Activated T-helper 2 cell treated with anti-CD3 and anti-CD28 coated beads, Interferon-gamma antibody, Interleukin-2, Interleukin-4, amounts not matched to agents 10 μg/mL and 5 μg/mL and 100 μg/mL, durations not matched to agents 14 hours and 24 hours and 36 hours (primary cell): Measurements from ENCODE around the gene AMFR. TPM values are rescaled to one million over a fixed set of nuclear protein-coding genes. Genes with fewer than 3 reads are reported as not detected.

Experiments used
- DNase-seq: peaks from one replicate; pipeline ENCODE4 v3.0.0; 2021; ENCODE audit warnings: low spot score
- H3K27ac Mint-ChIP-seq: one replicate; pipeline ENCODE4 v1.8.0; 2021; ENCODE audit warnings: mixed read lengths
- H3K27me3 Mint-ChIP-seq: one replicate; pipeline ENCODE4 v1.8.0; 2021; ENCODE audit warnings: low read depth, mixed read lengths
- H3K36me3 Mint-ChIP-seq: one replicate; pipeline ENCODE4 v1.8.0; 2021; ENCODE audit warnings: low read depth, mixed read lengths
- H3K4me1 Mint-ChIP-seq: one replicate; pipeline ENCODE4 v1.8.0; 2021; ENCODE audit warnings: low read depth, mixed read lengths
- H3K4me3 Mint-ChIP-seq: one replicate; pipeline ENCODE4 v1.8.0; 2021; ENCODE audit warnings: low read depth, mild to moderate bottlenecking, moderate library complexity, mixed read lengths
- H3K9me3 Mint-ChIP-seq: one replicate; pipeline ENCODE4 v1.8.0; 2021; ENCODE audit warnings: mixed read lengths
- intact Hi-C: fragments of 100-400 bp; cut with micrococcal nuclease; formaldehyde crosslinking; loops from one replicate; pipeline ENCODE4 v1.15.1; 2023
- total RNA-seq: library from RNA; stranded (reverse); gene quantifications from 2 replicates; pipeline ENCODE4 v1.2.3, GENCODE V29; 2022

Gene AMFR
- total RNA-seq, 1 donor from 2014 or later = 58.8 TPM

GRCh38 chr16:56334761-56335160, 90.6 kb downstream of the AMFR start:
- intact Hi-C loops = no loop called here
- DNase-seq = no peak
- Mint-ChIP-seq H3K27me3 (no peaks in the 10 kb centered on the region), H3K4me1 (no peaks in the 10 kb centered on the region), H3K9me3 (no peaks in the 10 kb centered on the region), H3K36me3 (no peaks in the 10 kb centered on the region), H3K27ac (no peak overlapping the region), H3K4me3 (no peak overlapping the region)

- H3K4me3 Mint-ChIP-seq = no peak overlapping the region
- H3K27me3 Mint-ChIP-seq = no peaks in the 10 kb centered on the region
- H3K27ac Mint-ChIP-seq = no peak overlapping the region
- intact Hi-C loops = no loop called here
- DNase-seq = no peak
- no peaks in the 10 kb centered on the region for H3K9me3 Mint-ChIP-seq
- H3K4me1 Mint-ChIP-seq = no peaks in the 10 kb centered on the region
- H3K36me3 Mint-ChIP-seq = no peaks in the 10 kb centered on the region
Observed at GRCh38 chr16:56332464-56333079, 92.8 kb downstream of the AMFR start.

DNA sequence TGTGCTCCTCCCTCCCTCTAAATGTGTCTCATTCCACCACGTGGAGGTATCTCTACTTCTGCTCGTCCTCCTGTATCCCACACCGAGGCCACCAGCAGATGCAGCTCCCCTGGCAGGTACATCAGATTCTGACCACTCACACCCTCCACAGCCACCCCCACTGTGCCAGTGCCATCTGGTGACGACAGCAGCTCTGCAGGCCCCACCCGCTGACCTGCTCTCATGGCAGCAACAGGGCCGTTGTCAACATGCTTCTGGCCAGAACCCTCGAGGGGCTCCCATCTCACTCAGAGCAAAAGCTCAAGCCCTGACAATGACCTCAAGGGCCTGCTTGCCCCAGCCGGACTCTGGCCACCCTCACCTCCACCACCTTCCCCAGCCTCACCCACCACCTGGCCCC, 93.4 kb downstream of the AMFR start:
- Mint-ChIP-seq H3K4me3 (no peak overlapping the region), H3K36me3 (no peaks in the 10 kb centered on the region), H3K9me3 (no peaks in the 10 kb centered on the region), H3K4me1 (no peaks in the 10 kb centered on the region), H3K27me3 (no peaks in the 10 kb centered on the region), H3K27ac (no peak overlapping the region)
- DNase-seq = no peak
- intact Hi-C loops = no loop called here

DNA sequence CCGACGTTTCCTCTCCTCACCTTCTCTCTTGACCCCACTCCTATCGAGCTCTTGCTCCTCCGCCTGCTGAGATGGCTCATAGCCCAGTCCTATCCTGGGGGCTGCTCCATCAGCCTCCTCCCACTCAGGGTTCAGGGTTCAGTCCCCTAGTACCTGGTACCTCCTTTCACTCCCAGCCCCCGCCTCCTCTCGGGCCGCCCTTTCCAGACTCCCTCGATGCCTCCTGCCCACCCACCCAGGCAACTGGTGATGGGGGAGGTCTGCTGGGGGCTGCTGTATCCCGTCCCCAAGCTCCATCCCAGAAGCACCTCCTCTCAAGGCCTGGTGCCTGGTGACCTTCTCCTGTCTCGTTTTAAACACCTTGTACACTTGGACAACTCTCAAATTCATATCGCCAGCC, 93.9 kb downstream of the AMFR start:
- Mint-ChIP-seq H3K4me1 (no peaks in the 10 kb centered on the region), H3K27me3 (no peaks in the 10 kb centered on the region), H3K36me3 (no peaks in the 10 kb centered on the region), H3K27ac (no peak overlapping the region), H3K9me3 (no peaks in the 10 kb centered on the region), H3K4me3 (no peak overlapping the region)
- intact Hi-C loops = no loop called here
- DNase-seq = no peak

GRCh38 chr16:56330476-56330875, 94.9 kb downstream of the AMFR start:
- Mint-ChIP-seq H3K36me3 (no peaks in the 10 kb centered on the region), H3K27me3 (no peaks in the 10 kb centered on the region), H3K27ac (no peak overlapping the region)

DNA sequence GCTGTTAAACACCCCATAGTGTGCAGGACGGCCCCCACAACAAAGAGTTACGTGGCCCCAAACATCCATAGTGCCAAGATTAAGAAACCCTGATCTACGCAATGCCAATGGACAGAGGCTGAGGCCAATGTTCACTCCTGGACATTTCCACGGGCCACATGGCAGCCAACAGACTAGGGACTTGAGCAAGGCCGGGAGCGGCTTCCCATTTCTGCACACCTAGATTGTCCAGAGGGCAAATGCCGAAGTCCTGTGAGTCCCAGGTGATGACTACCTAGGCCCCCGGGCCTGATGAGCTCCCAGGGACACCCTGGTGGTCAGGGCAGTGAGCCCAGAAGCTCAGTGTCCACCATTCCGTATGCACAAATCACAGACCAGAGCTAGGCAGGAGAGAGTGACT, 95.5 kb downstream of the AMFR start:
- Mint-ChIP-seq H3K9me3 (no peaks in the 10 kb centered on the region), H3K4me3 (no peak overlapping the region), H3K27ac (no peak overlapping the region), H3K4me1 (no peaks in the 10 kb centered on the region), H3K27me3 (no peaks in the 10 kb centered on the region), H3K36me3 (no peaks in the 10 kb centered on the region)
- intact Hi-C loops = no loop called here
- no peak for DNase-seq

More at GRCh38 chr16:56330476-56330875, 94.9 kb downstream of the AMFR start:
- DNase-seq = no peak
- Mint-ChIP-seq H3K9me3 (no peaks in the 10 kb centered on the region), H3K4me1 (no peaks in the 10 kb centered on the region), H3K4me3 (no peak overlapping the region)
- intact Hi-C loops = no loop called here

DNA sequence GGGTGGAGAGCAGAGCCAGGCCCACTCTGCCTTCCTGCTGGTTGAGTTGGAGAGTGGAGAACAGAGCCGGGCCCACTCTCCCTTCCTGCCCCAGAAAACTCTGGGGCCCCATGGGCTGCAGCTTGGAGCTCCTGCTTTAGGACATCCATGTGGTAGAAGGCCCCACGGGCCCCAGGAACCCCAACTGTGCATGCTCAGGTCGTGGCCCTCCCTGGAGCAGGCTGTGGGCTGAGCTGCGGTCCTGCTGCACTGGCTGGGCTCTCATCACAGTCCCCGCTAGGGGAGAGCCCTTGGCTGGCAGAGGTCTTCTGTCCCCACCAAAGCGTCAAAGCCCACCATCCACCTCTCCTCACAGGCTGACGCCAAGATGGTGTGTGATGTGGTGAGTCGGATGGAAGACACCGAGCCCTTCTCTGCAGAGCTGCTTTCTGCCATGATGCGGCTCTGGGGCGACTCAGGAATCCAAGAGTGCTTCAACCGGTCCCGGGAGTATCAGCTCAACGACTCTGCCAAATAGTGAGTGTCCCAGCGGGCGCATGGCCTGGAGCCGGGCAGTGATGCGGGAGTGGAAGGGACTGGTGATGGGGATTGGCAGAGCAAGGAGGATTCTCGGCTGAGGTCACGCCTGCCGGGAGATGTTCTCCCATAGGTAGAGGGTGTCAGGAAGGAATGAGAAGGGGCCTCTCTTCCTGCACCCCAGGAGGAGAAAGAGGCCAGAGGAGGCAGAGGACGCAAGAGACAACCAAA, 96.9 kb downstream of the AMFR start:
- no peaks in the 10 kb centered on the region for H3K27me3 Mint-ChIP-seq
- no peaks in the 10 kb centered on the region for H3K9me3 Mint-ChIP-seq
- no peak overlapping the region for H3K27ac Mint-ChIP-seq
- no peaks in the 10 kb centered on the region for H3K36me3 Mint-ChIP-seq
- no peak overlapping the region for H3K4me3 Mint-ChIP-seq
- no peak for DNase-seq
- no peaks in the 10 kb centered on the region for H3K4me1 Mint-ChIP-seq
- intact Hi-C loops = no loop called here

DNA sequence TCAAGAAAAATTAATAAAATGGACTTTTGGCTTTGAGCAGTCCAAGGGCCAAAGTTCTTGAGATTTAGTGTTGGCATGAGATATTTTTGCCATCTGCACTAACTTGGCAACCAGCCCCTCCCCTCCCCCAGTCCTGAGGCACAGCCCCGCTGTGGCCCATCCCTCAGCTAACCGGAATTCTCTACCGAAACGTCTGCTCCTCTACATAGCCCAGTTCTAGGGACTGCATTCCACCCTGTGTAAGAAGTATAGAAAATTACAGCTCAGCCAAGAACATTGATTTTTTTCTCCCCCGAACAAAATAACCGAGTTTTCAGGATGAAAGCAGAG, 97.5 kb downstream of the AMFR start:
- no peaks in the 10 kb centered on the region for H3K36me3 Mint-ChIP-seq
- H3K27ac Mint-ChIP-seq = no peak overlapping the region
- H3K4me3 Mint-ChIP-seq = no peak overlapping the region
- H3K4me1 Mint-ChIP-seq = no peaks in the 10 kb centered on the region
- no peaks in the 10 kb centered on the region for H3K27me3 Mint-ChIP-seq
- no peaks in the 10 kb centered on the region for H3K9me3 Mint-ChIP-seq
- intact Hi-C loops = no loop called here
- no peak for DNase-seq

DNA sequence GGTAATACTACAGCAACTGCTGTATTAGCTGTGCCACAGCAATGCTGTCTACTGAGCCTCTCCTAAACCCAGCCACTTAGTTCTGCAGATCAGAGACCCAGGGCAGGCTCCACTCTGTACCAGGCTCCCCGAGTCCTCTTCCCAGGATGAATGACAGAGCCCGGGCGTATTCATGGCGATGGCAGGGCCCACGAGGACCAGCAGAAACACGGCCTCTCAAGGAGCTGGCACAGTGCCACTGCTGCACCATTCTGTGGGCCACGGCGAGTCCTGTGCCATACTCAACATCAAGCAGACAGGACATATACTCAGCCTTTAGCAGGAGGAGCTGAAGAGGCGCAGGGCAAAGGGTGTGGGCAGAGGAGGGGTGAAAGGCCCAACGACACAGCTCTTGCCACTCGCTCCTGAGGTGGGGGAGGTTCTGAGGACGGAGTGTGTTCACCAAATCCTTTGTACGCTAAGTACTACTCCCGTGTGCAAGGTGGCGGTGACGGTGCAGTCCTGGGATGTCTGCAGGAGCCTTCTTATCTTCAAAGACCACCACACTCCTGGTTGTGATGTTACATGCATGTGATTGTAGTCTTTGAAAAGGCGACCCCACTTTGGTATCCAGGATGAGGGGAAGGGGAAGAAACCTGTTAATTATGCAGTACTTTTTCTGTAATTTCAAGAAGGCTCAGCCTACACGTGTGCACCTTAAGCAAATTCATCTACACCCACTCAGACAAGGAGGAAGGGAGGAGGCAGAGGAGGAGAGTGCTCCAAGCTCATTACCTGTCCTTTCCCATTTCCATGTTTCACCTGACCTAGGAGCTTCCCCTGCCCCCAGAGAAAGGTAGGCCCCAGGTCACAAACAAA, 98.0 kb downstream of the AMFR start:
- H3K4me1 Mint-ChIP-seq = no peaks in the 10 kb centered on the region

DNA sequence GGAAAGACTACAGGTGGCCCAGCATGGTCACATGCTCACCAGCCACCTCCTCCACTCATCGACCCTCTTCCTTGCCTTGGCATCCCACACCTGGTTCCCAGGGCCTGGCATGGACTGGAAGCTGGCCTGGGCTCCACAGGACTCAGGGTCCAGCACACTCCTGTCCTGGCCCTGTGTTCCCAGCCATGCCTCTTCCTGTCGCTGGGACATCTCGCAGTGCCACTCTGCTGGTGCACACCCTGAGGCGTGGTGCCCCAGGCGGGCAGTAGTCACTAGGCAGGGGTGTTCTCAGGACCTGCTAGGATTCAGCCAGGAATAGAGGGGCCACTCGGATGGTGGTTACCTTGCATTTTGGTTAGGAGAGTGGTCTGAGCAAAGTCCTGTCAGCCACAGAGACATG, 99.4 kb downstream of the AMFR start:
- H3K27me3 Mint-ChIP-seq = no peaks in the 10 kb centered on the region
- H3K4me3 Mint-ChIP-seq = no peak overlapping the region
- intact Hi-C loops = no loop called here
- DNase-seq = no peak
- peaks cover under 1% of the 10 kb centered on the region for H3K4me1 Mint-ChIP-seq
- H3K27ac Mint-ChIP-seq = no peak overlapping the region
- no peaks in the 10 kb centered on the region for H3K36me3 Mint-ChIP-seq
- no peaks in the 10 kb centered on the region for H3K9me3 Mint-ChIP-seq

More for the DNA sequence above, 98.0 kb downstream of the AMFR start:
- DNase-seq = no peak
- no peaks in the 10 kb centered on the region for H3K36me3 Mint-ChIP-seq
- intact Hi-C loops = no loop called here
- no peak overlapping the region for H3K27ac Mint-ChIP-seq
- no peaks in the 10 kb centered on the region for H3K9me3 Mint-ChIP-seq
- no peaks in the 10 kb centered on the region for H3K27me3 Mint-ChIP-seq
- no peak overlapping the region for H3K4me3 Mint-ChIP-seq

DNA sequence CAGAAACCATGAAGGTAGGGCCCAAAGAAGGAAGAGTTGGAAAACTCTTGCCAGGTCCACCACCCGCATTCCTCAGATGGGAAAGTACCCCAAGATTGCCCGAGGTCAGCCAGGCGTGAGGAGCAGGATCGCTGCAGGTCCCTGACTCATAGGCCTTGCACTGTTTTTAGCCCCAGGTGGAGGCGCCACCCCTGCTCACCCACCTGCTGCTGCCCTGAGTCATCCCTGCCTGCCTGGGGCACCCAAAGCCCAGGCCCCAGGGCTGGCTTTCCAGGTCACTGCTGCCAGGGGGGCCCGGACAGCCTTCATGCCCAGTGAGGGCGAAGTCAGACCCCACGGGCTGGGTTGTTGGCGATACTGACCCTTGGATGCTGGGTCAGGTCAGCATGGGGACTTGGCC, 100.9 kb downstream of the AMFR start:
- Mint-ChIP-seq H3K27me3 (no peaks in the 10 kb centered on the region), H3K4me1 (peaks cover 2% of the 10 kb centered on the region), H3K27ac (no peak overlapping the region), H3K9me3 (no peaks in the 10 kb centered on the region), H3K4me3 (no peak overlapping the region), H3K36me3 (no peaks in the 10 kb centered on the region)
- no peak for DNase-seq
- intact Hi-C loops = no loop called here

GRCh38 chr16:56321571-56321970, 103.8 kb downstream of the AMFR start:
- intact Hi-C loops = no loop called here
- Mint-ChIP-seq H3K9me3 (no peaks in the 10 kb centered on the region), H3K4me3 (no peak overlapping the region), H3K4me1 (peaks cover 2% of the 10 kb centered on the region), H3K27me3 (peaks cover 5% of the 10 kb centered on the region), H3K36me3 (no peaks in the 10 kb centered on the region), H3K27ac (no peak overlapping the region)
- DNase-seq = no peak
